HCT116 (cell line): ENCODE results near the gene GLI3. TPM values are rescaled to one million over a fixed set of nuclear protein-coding genes. Genes with fewer than 3 reads are reported as not detected.

Experiments used
- ATAC-seq: fragments of 200-7000 bp; cut with Tn5 transposase; 2 replicates; pipeline ENCODE4 v1.9.1; 2020; ENCODE audit warnings: mild to moderate bottlenecking, moderate library complexity
- BruUV-seq: library from RNA; stranded (reverse); fragments of 400-500 nt; replicated peaks from 2 replicates; lab custom pipeline; 2021; lab: Mats Ljungman, UMichigan
- CTCF ChIA-PET: fragments of 300-600 bp; sonication (Branson Sonifier 250); formaldehyde crosslinking; loops from one replicate; lab custom pipeline; 2021; ENCODE audit warnings: antibody characterized with exemption; lab: Charles Lee
- POLR2A ChIA-PET: fragments of 300-600, 350-600 bp; sonication (Branson Sonifier 250); formaldehyde crosslinking; loops from one replicate; lab custom pipeline; 2021; ENCODE audit warnings: antibody characterized with exemption; lab: Charles Lee
- RAD21 ChIA-PET, 2 experiments: fragments of 300-600 bp; sonication (Branson Sonifier 250); formaldehyde crosslinking; loops; one replicate each; lab custom pipeline; 2023; ENCODE audit warnings: low total read pairs in 2 of 2; ENCODE audit not compliant: uncharacterized antibody in 2 of 2, unreplicated experiment in 2 of 2, low non-redundant PET in 1 of 2; lab: Charles Lee
- DNase-seq: peaks from one replicate; pipeline ENCODE4 v3.0.0-alpha.2; 2010; ENCODE audit warnings: low read depth, low spot score
- H2AFZ ChIP-seq: fragments of 200-600 bp; shearing (Covaris generic), sonication (generic); 2 replicates; pipeline ENCODE4 v1.6.1; 2017; ENCODE audit warnings: low read depth, mixed run types, mixed read lengths, antibody characterized with exemption, low read length; ENCODE audit not compliant: poor library complexity, severe bottlenecking
- H3K27ac ChIP-seq: 2 replicates; pipeline ENCODE4 v1.5.1; 2012; ENCODE audit warnings: low read depth, low read length
- H3K27me3 ChIP-seq: fragments of 200-600 bp; sonication (generic); 2 replicates; pipeline ENCODE4 v1.6.1; 2016; ENCODE audit warnings: mixed run types, low read length, mixed read lengths; ENCODE audit not compliant: insufficient read depth
- H3K36me3 ChIP-seq, 2 experiments: fragments of 200-500 bp in 1 of 2; fragments of 200-600 bp in 1 of 2; sonication (Bioruptor generic) in 1 of 2; sonication (generic) in 1 of 2; 2 replicates each; pipeline versions ENCODE4 v1.5.1 to v1.6.1; 2014 to 2016; ENCODE audit warnings: low read length in 2 of 2, inconsistent platforms in 1 of 2, mixed read lengths in 1 of 2, mixed run types in 1 of 2; ENCODE audit not compliant: insufficient read depth in 2 of 2, control insufficient read depth in 1 of 2
- H3K4me1 ChIP-seq, 2 experiments: fragments of 200-600 bp in 1 of 2; sonication (generic) in 1 of 2; 2 replicates each; pipeline versions ENCODE4 v1.5.1 to v1.6.1; 2012 to 2017; ENCODE audit warnings: low read length in 2 of 2, inconsistent platforms in 1 of 2, mild to moderate bottlenecking in 1 of 2, mixed read lengths in 1 of 2, mixed run types in 1 of 2, moderate library complexity in 1 of 2; ENCODE audit not compliant: insufficient read depth in 2 of 2, control insufficient read depth in 1 of 2
- H3K4me2 ChIP-seq: fragments of 200-600 bp; sonication (generic); 2 replicates; pipeline ENCODE4 v1.6.1; 2017; ENCODE audit warnings: mixed run types, low read length, mixed read lengths
- H3K4me3 ChIP-seq, 2 experiments: fragments of 200-600 bp in 1 of 2; sonication (generic) in 1 of 2; replicated peaks in 1 of 2; 2 replicates each; pipeline ENCODE4 v1.5.1; 2011 to 2016; ENCODE audit warnings: low read length in 2 of 2, control low read depth in 1 of 2, low read depth in 1 of 2, mild to moderate bottlenecking in 1 of 2, mixed read lengths in 1 of 2, mixed run types in 1 of 2
- H3K79me2 ChIP-seq: fragments of 200-600 bp; sonication (generic); 2 replicates; pipeline ENCODE4 v1.6.1; 2017; ENCODE audit warnings: mild to moderate bottlenecking, mixed run types, low read length, moderate library complexity, mixed read lengths; ENCODE audit not compliant: insufficient read depth
- H3K9ac ChIP-seq: fragments of 200-600 bp; sonication (generic); 2 replicates; pipeline ENCODE4 v1.6.1; 2016; ENCODE audit warnings: low read length, mixed read lengths
- H3K9me2 ChIP-seq: fragments of 200-600 bp; sonication (generic), shearing (Covaris generic); 2 replicates; pipeline ENCODE4 v1.6.1; 2017; ENCODE audit warnings: mixed run types, mild to moderate bottlenecking, moderate library complexity; ENCODE audit not compliant: insufficient read depth
- H3K9me3 ChIP-seq, 2 experiments: fragments of 200-500 bp in 1 of 2; fragments of 200-600 bp in 1 of 2; sonication (Bioruptor generic) in 1 of 2; sonication (generic) in 1 of 2; 2 replicates each; pipeline ENCODE4 v1.6.1; 2014 to 2017; ENCODE audit warnings: low read length in 2 of 2, mixed read lengths in 2 of 2, inconsistent platforms in 1 of 2, low read depth in 1 of 2, mild to moderate bottlenecking in 1 of 2, mixed run types in 1 of 2, moderate library complexity in 1 of 2; ENCODE audit not compliant: control insufficient read depth in 1 of 2, insufficient read depth in 1 of 2
- H4K20me1 ChIP-seq: fragments of 200-600 bp; sonication (generic), shearing (Covaris generic); 2 replicates; pipeline ENCODE4 v1.6.1; 2017; ENCODE audit warnings: mixed run types, mild to moderate bottlenecking, moderate library complexity; ENCODE audit not compliant: insufficient read depth
- CEBPB ChIP-seq: IDR thresholded peaks from 2 replicates; pipeline ENCODE4 v1.6.1; 2012; ENCODE audit warnings: low read depth
- EZH2phosphoT487 ChIP-seq: fragments of 200-600 bp; IDR thresholded peaks from 2 replicates; pipeline ENCODE4 v1.6.1; 2018; ENCODE audit warnings: antibody characterized with exemption, borderline replicate concordance
- FOSL1 ChIP-seq: IDR thresholded peaks from 2 replicates; pipeline ENCODE4 v1.6.1; 2012; ENCODE audit warnings: low read depth
- JUND ChIP-seq: IDR thresholded peaks from 2 replicates; pipeline ENCODE4 v1.6.1; 2012
- POLR2A ChIP-seq: IDR thresholded peaks from 2 replicates; pipeline ENCODE4 v1.7.0; 2011; ENCODE audit warnings: borderline replicate concordance; ENCODE audit not compliant: insufficient read depth, insufficient read length; ENCODE audit errors: extremely low read depth
- RAD21 ChIP-seq: IDR thresholded peaks from 2 replicates; pipeline ENCODE4 v1.6.1; 2012; ENCODE audit warnings: low read depth, mild to moderate bottlenecking
- SP1 ChIP-seq: IDR thresholded peaks from 2 replicates; pipeline ENCODE4 v1.6.1; 2012; ENCODE audit warnings: low read depth
- YY1 ChIP-seq: IDR thresholded peaks from 2 replicates; pipeline ENCODE4 v1.6.1; 2011; ENCODE audit warnings: low read length, low read depth, moderate library complexity, mild to moderate bottlenecking; ENCODE audit not compliant: insufficient replicate concordance; ENCODE audit errors: extremely low read depth
- ZFX ChIP-seq: fragments of 450-650 bp; IDR thresholded peaks from 2 replicates; pipeline ENCODE4 v1.6.1; 2017
- intact Hi-C: fragments of 100-400 bp; cut with micrococcal nuclease; formaldehyde crosslinking; loops from 2 replicates; pipeline ENCODE4 v1.10.0; 2022
- total RNA-seq: library from RNA; stranded (reverse); gene quantifications from one replicate; pipeline ENCODE4 v1.2.1, GENCODE V29; 2021; ENCODE audit not compliant: unreplicated experiment
- TF ChIP-seq, protein P1 (sequence below): IDR thresholded peaks from 2 replicates; pipeline ENCODE4 v1.6.1; 2012; ENCODE audit warnings: low read depth
- TF ChIP-seq, protein P2 (sequence below): IDR thresholded peaks from 2 replicates; pipeline ENCODE4 v1.6.1; 2012

GLI3 gene
- total RNA-seq, 1 experiment from 2014 or later, result 0.07 TPM

DNA sequence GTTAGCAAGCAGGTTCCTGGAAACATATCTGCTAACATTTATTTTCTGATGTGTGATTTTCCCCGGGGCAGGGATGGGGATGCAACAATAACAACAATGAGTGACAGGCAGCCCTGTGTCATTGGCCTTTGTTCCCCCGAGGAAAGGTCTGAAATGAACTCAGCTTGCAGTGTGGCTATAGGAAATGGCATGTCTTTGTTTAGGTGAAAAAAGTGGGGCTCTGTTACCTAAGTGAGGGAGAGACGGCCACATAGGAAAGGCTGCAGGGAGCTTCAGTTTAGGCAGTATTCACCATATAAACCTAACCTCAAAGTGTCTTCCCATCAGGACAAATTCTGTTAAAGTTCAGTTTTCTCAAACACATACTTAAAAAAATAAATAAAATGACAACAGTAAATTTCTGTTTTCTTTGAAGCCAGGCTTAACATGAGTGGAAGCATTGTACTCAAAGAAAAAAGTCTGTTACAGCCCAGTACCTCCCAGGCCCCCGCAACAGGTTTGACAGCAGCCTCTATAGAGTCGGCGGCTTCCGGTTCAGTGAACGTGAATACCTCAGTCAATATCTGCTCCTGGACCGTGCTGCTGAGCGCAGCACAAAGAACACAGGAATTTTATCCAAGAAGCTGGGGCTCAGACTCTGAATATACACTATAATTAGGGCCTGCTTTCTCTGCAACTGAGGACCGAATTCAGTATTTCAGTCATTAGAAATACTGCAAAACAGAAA lies 168.3 kb downstream of the GLI3 start:
- RAD21 ChIA-PET, result no interaction called here
- POLR2A ChIA-PET, result no interaction called here
- intact Hi-C loops, result no loop called here
- TF ChIP-seq EZH2phosphoT487 (no peak), SP1 (no peak), RAD21 (no peak), FOSL1 (no peak), POLR2A (no peak), CEBPB (no peak), ZFX (no peak), YY1 (no peak), JUND (no peak)
- TF ChIP-seq, protein P1, sequence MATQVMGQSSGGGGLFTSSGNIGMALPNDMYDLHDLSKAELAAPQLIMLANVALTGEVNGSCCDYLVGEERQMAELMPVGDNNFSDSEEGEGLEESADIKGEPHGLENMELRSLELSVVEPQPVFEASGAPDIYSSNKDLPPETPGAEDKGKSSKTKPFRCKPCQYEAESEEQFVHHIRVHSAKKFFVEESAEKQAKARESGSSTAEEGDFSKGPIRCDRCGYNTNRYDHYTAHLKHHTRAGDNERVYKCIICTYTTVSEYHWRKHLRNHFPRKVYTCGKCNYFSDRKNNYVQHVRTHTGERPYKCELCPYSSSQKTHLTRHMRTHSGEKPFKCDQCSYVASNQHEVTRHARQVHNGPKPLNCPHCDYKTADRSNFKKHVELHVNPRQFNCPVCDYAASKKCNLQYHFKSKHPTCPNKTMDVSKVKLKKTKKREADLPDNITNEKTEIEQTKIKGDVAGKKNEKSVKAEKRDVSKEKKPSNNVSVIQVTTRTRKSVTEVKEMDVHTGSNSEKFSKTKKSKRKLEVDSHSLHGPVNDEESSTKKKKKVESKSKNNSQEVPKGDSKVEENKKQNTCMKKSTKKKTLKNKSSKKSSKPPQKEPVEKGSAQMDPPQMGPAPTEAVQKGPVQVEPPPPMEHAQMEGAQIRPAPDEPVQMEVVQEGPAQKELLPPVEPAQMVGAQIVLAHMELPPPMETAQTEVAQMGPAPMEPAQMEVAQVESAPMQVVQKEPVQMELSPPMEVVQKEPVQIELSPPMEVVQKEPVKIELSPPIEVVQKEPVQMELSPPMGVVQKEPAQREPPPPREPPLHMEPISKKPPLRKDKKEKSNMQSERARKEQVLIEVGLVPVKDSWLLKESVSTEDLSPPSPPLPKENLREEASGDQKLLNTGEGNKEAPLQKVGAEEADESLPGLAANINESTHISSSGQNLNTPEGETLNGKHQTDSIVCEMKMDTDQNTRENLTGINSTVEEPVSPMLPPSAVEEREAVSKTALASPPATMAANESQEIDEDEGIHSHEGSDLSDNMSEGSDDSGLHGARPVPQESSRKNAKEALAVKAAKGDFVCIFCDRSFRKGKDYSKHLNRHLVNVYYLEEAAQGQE, result no peak
- TF ChIP-seq, protein P2, sequence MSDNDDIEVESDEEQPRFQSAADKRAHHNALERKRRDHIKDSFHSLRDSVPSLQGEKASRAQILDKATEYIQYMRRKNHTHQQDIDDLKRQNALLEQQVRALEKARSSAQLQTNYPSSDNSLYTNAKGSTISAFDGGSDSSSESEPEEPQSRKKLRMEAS, result no peak
- H4K20me1 ChIP-seq, result no peaks in the 10 kb centered on the region; the same call in 1 of the 2 replicates
- no TSS peak for BruUV-seq
- no peak for ATAC-seq
- no peak for DNase-seq
- H3K4me2 ChIP-seq, result no peak overlapping the region
- H3K9me2 ChIP-seq, result no peaks in the 10 kb centered on the region
- no peaks in the 10 kb centered on the region for H3K4me1 ChIP-seq
- no peak overlapping the region for H3K4me3 ChIP-seq
- no peak overlapping the region for H2AFZ ChIP-seq
- no peaks in the 10 kb centered on the region for H3K36me3 ChIP-seq
- H3K9me3 ChIP-seq, result no peaks in the 10 kb centered on the region
- H3K79me2 ChIP-seq, result no peaks in the 10 kb centered on the region
- no peak overlapping the region for H3K9ac ChIP-seq
- H3K27ac ChIP-seq, result no peak overlapping the region
- CTCF ChIA-PET, result no interaction called here
- H3K27me3 ChIP-seq, result no peaks in the 10 kb centered on the region; the same call in 1 of the 2 replicates
